ENCODE results near the gene HCN3.

Gene HCN3

DNA sequence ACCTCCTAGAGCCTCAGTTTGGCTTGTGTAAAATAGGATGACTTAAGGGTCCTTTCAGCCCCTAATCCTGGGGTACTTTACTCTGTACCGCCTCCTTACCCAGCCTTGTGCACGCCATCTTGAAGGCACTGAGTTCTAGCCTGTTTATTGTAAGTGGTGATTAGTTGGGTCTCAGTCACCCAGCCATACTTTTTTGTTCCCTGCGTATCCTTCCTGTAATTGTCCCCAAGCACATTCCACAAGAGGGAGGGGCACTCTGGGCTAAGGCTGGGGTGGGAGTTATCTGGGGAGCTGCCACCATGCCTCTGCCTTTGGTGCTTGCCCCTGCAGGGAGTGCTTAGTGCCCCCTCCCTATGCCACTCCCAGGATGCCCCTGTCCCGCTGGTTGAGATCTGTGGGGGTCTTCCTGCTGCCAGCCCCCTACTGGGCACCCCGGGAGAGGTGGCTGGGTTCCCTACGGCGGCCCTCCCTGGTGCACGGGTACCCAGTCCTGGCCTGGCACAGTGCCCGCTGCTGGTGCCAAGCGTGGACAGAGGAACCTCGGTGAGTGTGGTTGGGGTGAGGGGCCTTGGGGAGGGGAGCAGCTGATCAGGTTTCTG, 32.3 kb downstream of the HCN3 start:
- ATAC-seq (no peak), DNase-seq (no peak)
- H3K27me3 Mint-ChIP-seq, result no peaks in the 10 kb centered on the region
- peaks cover 41% of the 10 kb centered on the region for H3K4me1 Mint-ChIP-seq
- peak overlapping the region; percentile 98 for H3K4me3 Mint-ChIP-seq
- peak overlapping the region; percentile 97 to 98 for H3K27ac Mint-ChIP-seq
- no peaks in the 10 kb centered on the region for H3K9me3 Mint-ChIP-seq

DNA sequence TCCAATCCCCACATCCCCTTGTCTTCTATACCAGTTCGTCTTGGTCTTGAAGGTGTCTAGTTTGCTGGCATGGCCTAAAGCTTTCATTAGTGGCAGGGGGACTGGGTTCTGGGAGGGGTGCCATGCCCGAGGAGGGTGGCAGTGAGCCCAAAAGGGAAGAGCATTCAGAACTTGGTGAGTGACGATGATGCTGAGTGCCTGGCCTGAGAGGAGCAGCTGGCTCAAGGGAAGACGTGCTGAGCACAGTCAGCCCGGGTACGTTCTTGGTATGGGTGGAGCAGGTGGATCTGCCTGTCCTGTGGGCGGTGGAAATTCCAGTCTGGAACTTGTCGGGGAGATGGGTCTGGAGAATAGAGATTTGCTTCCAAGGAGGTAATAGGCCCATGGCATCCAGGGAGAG, 36.0 kb downstream of the HCN3 start:
- DNase-seq (no peak), ATAC-seq (no peak)
- Mint-ChIP-seq H3K9me3 (no peaks in the 10 kb centered on the region), H3K4me3 (no peak overlapping the region), H3K4me1 (peaks cover 41% of the 10 kb centered on the region), H3K27ac (no peak overlapping the region), H3K27me3 (no peaks in the 10 kb centered on the region)

DNA sequence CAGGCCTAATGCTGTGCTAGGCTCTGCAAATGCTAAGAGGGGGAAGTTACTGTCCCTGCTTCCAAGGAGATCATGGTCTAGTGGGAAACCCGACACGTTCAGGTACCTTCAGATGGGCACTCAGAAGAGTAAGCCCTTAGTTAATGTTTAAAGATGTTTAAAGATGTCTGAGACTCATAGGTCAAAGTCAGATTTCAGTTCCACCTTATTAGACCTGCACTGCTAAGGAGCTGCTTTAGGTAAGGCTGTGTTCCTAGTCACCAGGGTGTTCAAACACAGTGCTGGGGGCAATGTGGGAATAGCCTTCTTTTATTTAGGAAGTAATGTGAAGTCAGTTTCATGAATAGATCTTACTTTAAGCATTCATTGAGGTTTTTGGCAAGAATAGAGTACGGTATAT, 39.7 kb downstream of the HCN3 start:
- Mint-ChIP-seq H3K27ac (no peak overlapping the region), H3K9me3 (no peaks in the 10 kb centered on the region), H3K27me3 (no peaks in the 10 kb centered on the region), H3K4me3 (no peak overlapping the region), H3K4me1 (peaks cover 48% of the 10 kb centered on the region)
- DNase-seq, result no peak
- no peak for ATAC-seq

DNA sequence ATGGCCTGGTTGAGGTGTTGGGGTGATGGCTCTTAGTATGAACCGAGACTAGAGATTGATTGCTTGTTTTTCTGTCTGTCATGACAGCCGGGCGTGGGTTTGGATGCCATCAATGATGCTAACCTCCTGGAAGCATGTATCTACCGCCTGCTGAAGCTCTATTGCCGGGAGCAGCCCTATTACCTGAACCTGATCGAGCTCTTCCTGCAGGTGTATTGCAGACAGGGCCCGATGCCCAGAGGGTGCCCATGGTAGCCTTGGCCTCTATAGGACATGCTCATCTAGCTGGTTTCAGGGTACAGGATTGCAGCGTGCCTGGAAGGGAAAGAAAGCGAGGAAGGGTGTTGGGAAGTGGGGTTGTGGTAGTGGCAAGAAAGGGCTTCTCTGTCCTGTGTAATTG, 40.8 kb downstream of the HCN3 start:
- no peaks in the 10 kb centered on the region for H3K27me3 Mint-ChIP-seq
- H3K9me3 Mint-ChIP-seq, result no peaks in the 10 kb centered on the region
- H3K4me1 Mint-ChIP-seq, result peaks cover 46% of the 10 kb centered on the region
- H3K4me3 Mint-ChIP-seq, result no peak overlapping the region
- DNase-seq, result no peak
- H3K27ac Mint-ChIP-seq, result no peak overlapping the region
- no peak for ATAC-seq

DNA sequence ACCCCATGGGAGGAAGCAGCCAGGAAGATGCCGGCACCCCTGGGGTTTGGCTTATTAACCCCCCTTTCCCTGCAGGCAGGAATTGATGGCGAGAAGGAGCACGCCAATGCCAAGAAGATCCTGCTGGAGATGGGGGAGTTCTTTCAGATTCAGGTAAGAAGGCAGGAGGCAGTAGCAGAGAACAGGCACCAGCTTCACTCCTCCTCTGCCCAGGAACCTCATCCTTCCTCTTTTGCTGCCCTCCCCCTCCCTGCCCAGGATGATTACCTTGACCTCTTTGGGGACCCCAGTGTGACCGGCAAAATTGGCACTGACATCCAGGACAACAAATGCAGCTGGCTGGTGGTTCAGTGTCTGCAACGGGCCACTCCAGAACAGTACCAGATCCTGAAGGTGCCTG, 42.3 kb downstream of the HCN3 start:
- DNase-seq (no peak), ATAC-seq (no peak)
- no peaks in the 10 kb centered on the region for H3K9me3 Mint-ChIP-seq
- peaks cover 40% of the 10 kb centered on the region for H3K4me1 Mint-ChIP-seq
- no peak overlapping the region for H3K27ac Mint-ChIP-seq
- H3K4me3 Mint-ChIP-seq, result no peak overlapping the region
- H3K27me3 Mint-ChIP-seq, result no peaks in the 10 kb centered on the region

DNA sequence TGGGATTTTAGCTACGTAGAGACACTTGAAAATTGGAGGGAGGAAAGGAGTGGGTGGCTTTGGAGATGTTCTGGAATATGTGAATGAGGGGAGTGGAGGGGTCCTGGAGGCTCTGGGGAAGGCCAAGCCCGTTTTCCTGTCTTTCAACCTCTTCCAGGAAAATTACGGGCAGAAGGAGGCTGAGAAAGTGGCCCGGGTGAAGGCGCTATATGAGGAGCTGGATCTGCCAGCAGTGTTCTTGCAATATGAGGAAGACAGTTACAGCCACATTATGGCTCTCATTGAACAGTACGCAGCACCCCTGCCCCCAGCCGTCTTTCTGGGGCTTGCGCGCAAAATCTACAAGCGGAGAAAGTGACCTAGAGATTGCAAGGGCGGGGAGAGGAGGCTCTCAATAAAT, 43.0 kb downstream of the HCN3 start:
- DNase-seq, result no peak
- peak overlapping the region in 1 of 2 donors; percentile 35 for H3K27ac Mint-ChIP-seq

DNA sequence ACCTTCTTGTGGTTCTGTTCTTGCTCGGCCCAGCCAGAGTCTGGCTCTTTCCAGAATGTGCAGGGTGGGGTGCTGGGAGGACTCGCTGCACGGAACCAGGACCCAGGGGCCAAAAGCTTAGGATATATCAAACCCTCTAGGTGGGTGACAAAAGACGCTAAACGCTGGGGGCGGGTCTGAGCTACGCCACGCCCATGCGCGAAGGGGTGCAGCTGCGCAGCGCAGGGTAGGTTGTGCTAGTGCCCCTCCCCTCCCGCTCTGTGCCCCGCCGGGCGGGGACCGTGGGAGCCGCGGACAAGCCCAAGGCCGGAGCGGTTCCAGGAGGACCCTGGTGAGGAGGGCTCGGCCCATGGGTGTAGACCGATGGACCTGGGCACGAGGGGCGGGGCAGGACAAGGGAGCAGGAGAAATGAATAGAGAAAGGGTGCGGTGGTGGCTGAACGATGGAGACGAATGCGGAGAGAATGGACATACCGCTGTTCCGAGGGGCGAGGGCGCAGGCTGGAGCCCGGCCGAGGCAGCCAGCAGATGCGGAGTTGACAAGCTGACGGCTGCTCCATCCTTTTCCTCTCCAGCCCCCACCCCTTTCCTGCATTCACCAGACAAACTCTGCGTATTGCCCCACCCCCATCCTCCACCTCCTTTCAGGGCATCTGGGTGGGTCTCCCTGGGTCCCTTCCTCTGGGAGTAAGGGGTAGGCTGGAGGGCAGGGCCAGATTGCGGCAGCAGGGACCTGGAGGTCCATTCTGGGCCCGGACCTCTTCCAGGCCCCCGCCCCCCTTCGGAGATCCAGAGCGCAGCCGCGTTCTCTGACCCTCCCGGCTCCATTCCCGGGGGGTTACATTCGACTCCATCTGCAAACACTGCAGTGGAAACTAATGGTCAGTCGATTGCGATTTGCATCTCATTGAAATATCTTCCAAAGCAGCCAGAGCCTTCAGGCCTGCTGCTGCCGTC, 43.7 kb downstream of the HCN3 start, which contains the start of gene RUSC1:
Gene RUSC1, plus strand, starts transcription at position 234 of the 957 bp plus-strand sequence. CDS start 880 bp downstream, outside the sequence.
- ATAC-seq (peak; percentile 39), DNase-seq (peak; percentile 66 to 70)
- Mint-ChIP-seq H3K27ac (peak within 1 kb of the TSS in 1 of 2 donors; percentile 35), H3K9me3 (no peaks in the 10 kb centered on the region), H3K4me3 (peak within 1 kb of the TSS; percentile 73 to 90), H3K4me1 (peaks cover 54% of the 10 kb centered on the region), H3K27me3 (no peaks in the 10 kb centered on the region)

More for the DNA sequence above, 43.0 kb downstream of the HCN3 start:
- H3K4me3 Mint-ChIP-seq, result peak overlapping the region; percentile 20 to 90
- H3K9me3 Mint-ChIP-seq, result no peaks in the 10 kb centered on the region
- no peak for ATAC-seq
- peaks cover 47% of the 10 kb centered on the region for H3K4me1 Mint-ChIP-seq
- H3K27me3 Mint-ChIP-seq, result no peaks in the 10 kb centered on the region

DNA sequence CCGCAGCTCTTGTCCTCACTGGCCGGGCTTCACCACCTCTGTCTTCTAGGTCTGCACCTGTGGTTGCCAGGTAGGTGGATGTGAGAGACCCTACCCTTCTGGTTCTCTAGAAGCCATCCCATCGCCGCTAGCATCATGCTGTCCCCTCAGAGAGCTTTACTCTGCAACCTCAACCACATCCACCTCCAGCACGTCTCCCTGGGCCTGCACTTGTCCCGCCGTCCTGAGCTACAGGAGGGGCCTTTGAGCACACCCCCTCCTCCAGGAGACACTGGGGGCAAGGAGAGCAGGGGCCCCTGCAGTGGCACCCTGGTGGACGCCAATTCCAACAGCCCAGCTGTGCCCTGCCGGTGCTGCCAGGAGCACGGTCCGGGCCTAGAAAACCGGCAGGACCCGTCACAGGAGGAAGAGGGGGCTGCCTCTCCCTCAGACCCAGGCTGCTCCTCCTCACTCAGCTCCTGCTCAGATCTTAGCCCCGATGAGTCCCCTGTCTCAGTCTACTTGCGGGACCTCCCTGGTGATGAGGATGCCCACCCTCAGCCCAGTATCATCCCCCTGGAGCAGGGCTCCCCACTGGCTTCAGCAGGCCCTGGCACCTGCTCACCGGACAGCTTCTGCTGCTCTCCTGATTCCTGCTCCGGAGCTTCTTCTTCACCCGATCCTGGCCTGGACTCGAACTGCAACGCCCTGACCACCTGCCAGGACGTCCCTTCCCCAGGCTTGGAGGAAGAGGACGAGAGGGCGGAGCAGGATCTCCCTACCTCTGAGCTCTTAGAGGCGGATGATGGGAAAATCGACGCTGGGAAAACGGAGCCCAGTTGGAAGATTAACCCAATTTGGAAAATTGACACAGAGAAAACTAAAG, 44.6 kb downstream of the HCN3 start:
- no peaks in the 10 kb centered on the region for H3K9me3 Mint-ChIP-seq
- peaks cover 63% of the 10 kb centered on the region for H3K4me1 Mint-ChIP-seq
- ATAC-seq (no peak), DNase-seq (peak; percentile 23)
- H3K4me3 Mint-ChIP-seq, result peak overlapping the region; percentile 73 to 90
- H3K27ac Mint-ChIP-seq, result peak overlapping the region in 1 of 2 donors; percentile 23
- no peaks in the 10 kb centered on the region for H3K27me3 Mint-ChIP-seq

DNA sequence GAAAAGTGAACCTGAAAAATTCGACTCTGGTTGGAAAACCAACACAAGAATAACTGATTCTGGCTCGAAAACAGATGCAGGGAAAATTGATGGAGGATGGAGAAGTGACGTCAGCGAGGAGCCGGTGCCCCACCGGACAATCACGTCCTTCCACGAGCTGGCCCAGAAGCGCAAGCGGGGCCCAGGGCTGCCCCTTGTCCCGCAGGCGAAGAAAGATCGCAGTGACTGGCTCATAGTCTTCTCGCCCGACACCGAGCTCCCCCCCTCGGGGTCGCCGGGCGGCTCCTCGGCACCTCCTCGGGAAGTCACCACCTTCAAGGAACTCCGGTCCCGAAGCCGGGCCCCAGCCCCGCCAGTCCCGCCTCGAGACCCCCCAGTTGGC, 45.3 kb downstream of the HCN3 start:
- peak overlapping the region; percentile 73 to 90 for H3K4me3 Mint-ChIP-seq
- DNase-seq (peak in 1 of 2 donors; percentile 42), ATAC-seq (no peak)
- no peaks in the 10 kb centered on the region for H3K9me3 Mint-ChIP-seq
- H3K27ac Mint-ChIP-seq, result no peak overlapping the region
- peaks cover 63% of the 10 kb centered on the region for H3K4me1 Mint-ChIP-seq
- no peaks in the 10 kb centered on the region for H3K27me3 Mint-ChIP-seq

DNA sequence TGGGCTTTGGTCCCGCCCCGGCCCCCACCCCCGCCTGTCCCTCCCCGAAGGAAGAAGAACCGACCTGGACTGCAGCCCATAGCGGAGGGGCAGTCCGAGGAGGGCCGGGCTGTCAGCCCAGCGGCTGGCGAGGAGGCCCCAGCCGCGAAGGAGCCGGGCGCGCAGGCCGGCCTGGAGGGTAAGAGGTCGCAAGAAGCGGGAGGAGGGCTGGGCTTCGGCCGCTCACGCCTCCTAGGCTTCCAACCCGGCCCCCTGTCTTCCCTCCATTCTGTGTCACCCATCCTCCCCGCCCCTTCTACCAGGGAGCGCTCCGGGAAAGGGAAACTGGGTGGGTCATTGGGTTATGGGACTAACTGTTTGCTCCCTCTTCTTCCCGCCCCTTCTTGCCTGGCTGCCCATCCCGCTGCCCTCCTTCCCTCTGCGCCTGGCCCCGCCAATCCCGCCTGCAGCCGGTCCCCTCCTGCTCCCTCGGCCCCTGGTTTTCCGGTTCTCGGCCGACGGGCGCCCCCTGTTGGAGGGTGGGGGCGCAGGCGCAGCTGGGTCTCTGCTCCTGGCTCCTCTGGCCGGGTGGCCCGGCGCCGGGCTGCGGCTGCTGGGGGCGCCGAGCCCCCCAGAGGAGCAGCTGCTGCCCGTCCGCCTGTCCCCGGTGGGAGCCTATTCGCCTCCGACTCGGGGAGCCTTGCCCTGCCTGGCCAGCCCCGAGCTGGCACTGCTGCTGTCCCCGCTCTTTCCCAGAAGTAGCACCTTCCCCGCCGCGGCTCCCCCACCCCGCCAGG, 45.9 kb downstream of the HCN3 start:
- ATAC-seq (peak; percentile 69), DNase-seq (peak; percentile 88 to 91)
- peak overlapping the region in 1 of 2 donors; percentile 23 for H3K27ac Mint-ChIP-seq
- no peaks in the 10 kb centered on the region for H3K9me3 Mint-ChIP-seq
- H3K4me3 Mint-ChIP-seq, result peak overlapping the region; percentile 90
- H3K4me1 Mint-ChIP-seq, result peaks cover 67% of the 10 kb centered on the region
- H3K27me3 Mint-ChIP-seq, result no peaks in the 10 kb centered on the region

DNA sequence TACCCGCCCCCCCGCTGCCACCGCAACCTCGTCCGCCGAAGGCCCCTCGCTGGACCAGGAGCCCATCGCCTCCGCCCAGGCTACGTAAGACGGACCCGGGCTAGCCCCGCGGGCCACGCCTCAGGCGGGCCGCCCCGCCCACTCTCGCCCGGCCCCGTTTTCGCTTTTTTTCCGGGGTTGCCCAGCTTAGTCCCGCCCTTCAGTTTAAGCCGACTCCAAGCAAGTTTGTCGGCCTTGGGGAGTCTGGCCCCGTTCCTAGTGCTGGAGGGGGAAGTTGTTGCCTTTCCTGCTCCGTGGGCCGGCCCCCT, 46.4 kb downstream of the HCN3 start:
- ATAC-seq (peak; percentile 70), DNase-seq (peak; percentile 78 to 81)
- Mint-ChIP-seq H3K27me3 (no peaks in the 10 kb centered on the region), H3K4me3 (peak overlapping the region; percentile 90), H3K9me3 (no peaks in the 10 kb centered on the region), H3K27ac (peak overlapping the region; percentile 89 to 91), H3K4me1 (peaks cover 69% of the 10 kb centered on the region)

DNA sequence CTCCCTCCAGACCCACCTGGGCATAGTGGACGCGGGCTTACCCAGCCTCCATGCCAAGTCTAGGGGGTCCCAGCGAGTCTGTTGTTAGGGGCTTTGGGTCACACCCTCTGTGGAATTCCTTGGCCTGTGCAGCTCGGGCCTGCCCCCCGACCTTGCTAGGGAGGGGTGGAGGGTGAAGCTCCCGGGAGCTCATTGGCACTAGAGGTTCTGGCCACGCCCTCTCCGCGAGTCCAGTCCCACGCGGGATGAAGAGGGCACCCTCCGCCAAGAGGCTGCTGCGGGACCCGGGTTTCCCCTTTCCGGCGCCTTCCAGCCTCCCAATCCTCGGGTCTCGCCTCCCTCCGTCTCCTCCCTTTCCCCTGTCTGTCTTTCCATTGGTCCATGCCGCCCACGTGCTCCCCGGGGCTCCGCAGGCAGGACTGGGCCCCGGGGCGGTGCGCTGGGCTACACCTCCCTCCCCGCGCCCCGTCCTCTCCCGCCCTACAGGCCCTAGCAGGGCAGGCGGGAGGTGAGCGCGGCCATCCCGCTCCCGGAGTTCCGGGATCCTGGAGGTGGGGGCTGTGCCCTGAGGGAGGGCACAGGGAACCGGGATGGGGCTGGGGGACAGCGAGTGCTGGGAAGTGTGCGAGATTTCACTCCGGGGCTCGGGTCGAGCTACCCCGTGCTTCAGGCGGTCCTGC, 46.9 kb downstream of the HCN3 start:
- Mint-ChIP-seq H3K4me3 (peak overlapping the region; percentile 90), H3K4me1 (peaks cover 64% of the 10 kb centered on the region), H3K27me3 (no peaks in the 10 kb centered on the region), H3K9me3 (no peaks in the 10 kb centered on the region), H3K27ac (peak overlapping the region; percentile 89 to 91)
- ATAC-seq, result peak; percentile 84
- peak; percentile 89 to 92 for DNase-seq

DNA sequence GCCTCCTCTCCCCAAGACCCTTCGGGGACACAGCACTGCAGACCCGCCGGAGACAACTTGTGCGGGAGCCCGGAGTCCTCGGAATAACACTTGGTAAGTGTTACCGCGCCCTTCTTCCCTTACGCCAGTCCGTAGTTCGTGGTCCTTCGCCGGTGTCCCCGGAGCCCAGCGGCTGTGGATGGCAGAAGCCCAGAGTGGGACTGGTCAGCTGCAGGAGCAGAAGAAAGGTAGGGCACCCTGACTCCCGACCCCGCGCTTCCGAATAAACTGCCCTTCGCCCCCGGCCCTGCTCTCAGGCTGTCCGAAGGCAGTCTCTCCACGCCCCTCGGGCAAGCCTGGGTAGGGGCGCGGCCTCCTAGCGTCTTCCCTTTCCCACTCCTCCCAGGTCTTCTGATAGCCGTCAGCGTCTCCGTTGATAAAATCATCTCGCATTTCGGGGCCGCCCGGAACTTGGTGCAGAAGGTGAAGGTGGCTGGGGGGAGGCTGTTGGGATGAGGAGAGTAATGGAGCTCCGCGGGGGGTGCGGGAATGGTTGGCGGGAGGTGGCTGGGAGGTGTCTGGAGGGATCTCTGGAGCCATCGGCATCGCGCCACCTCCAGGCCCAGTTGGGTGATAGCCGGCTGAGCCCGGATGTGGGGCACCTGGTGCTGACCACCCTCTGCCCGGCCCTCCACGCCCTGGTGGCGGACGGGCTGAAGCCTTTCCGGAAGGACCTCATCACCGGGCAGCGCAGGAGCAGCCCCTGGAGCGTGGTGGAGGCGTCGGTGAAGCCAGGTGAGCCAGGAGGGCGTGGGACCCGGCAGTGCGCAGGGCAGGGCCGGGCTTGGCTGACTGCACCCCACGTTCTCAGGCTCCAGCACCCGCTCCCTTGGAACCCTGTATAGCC, 47.7 kb downstream of the HCN3 start:
- Mint-ChIP-seq H3K9me3 (no peaks in the 10 kb centered on the region), H3K4me1 (peaks cover 56% of the 10 kb centered on the region), H3K27me3 (no peaks in the 10 kb centered on the region), H3K27ac (peak overlapping the region in 1 of 2 donors; percentile 92), H3K4me3 (peak overlapping the region; percentile 90)
- ATAC-seq, result no peak
- DNase-seq, result peak in 1 of 2 donors; percentile 19

DNA sequence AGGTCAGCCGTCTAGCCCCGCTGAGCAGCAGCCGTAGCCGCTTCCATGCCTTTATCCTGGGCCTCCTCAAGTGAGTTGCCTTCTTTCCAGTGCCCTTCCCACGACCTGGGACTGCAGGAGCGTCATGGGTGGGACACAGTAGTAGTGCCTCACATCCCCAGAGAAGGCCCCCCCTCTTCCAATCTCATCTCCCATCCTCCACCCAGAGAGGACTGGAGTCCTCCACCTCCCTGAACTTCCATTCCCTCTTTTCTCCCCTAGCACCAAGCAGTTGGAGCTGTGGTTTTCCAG, 48.3 kb downstream of the HCN3 start:
- peaks cover 51% of the 10 kb centered on the region for H3K4me1 Mint-ChIP-seq
- peak overlapping the region; percentile 37 to 90 for H3K4me3 Mint-ChIP-seq
- H3K27me3 Mint-ChIP-seq, result no peaks in the 10 kb centered on the region
- ATAC-seq (no peak), DNase-seq (no peak)
- no peak overlapping the region for H3K27ac Mint-ChIP-seq
- H3K9me3 Mint-ChIP-seq, result no peaks in the 10 kb centered on the region
